Retinal pigment epithelial cell (primary cell): ENCODE measurements around the gene TBC1D1.

Experiments used
- DNase-seq: peaks from one replicate; pipeline ENCODE4 v3.0.0-alpha.2; 2010; ENCODE audit warnings: low read depth
- H3K4me3 ChIP-seq: 2 replicates; pipeline ENCODE4 v1.5.1; 2011; ENCODE audit warnings: mild to moderate bottlenecking, low read length, control low read depth, moderate library complexity
- CTCF ChIP-seq: conservative IDR thresholded peaks from 2 replicates; pipeline ENCODE4 v1.5.1; 2011; ENCODE audit warnings: low read depth, low read length, control low read depth, inconsistent platforms

TBC1D1 gene

GRCh38 chr4:38060829-38061431 is 170.0 kb downstream of the TBC1D1 start:
- no peak for DNase-seq
- H3K4me3 ChIP-seq = no peak overlapping the region
- no peak for TF ChIP-seq CTCF

GRCh38 chr4:38062088-38062775 is 171.3 kb downstream of the TBC1D1 start:
- peak; percentile 82 for TF ChIP-seq CTCF
- no peak for DNase-seq
- no peak overlapping the region for H3K4me3 ChIP-seq

- no peak for TF ChIP-seq CTCF
- H3K4me3 ChIP-seq = no peak overlapping the region
- no peak for DNase-seq
These were observed 171.9 kb downstream of the TBC1D1 start for GRCh38 chr4:38062776-38063097.

GRCh38 chr4:38065176-38065575 is 174.3 kb downstream of the TBC1D1 start:
- no peak overlapping the region for H3K4me3 ChIP-seq
- TF ChIP-seq CTCF = no peak
- DNase-seq = no peak

- no peak for TF ChIP-seq CTCF
- no peak overlapping the region for H3K4me3 ChIP-seq
- no peak for DNase-seq
These were observed 175.0 kb downstream of the TBC1D1 start for GRCh38 chr4:38065900-38066299.

- DNase-seq = no peak
- no peak for TF ChIP-seq CTCF
- H3K4me3 ChIP-seq = no peak overlapping the region
These were observed 176.6 kb downstream of the TBC1D1 start for GRCh38 chr4:38067499-38067898.

GRCh38 chr4:38068107-38068506 is 177.2 kb downstream of the TBC1D1 start:
- no peak for TF ChIP-seq CTCF
- H3K4me3 ChIP-seq = no peak overlapping the region
- DNase-seq = no peak
